Measurements from ENCODE around the gene ESD.

- TF ChIP-seq POLR2A (IDR thresholded peaks at IDR 0.05) (no peak), CTCF (IDR thresholded peaks at IDR 0.05) (no peak)
These were observed 4.9 kb upstream of the ESD start for GRCh38 chr13:46801858-46802257.
